Measurements from ENCODE around the gene COL16A1. TPM values are rescaled to one million over a fixed set of nuclear protein-coding genes. Genes with fewer than 3 reads are reported as not detected.

Gene COL16A1
- polyA plus RNA-seq, 1 of the 3 experiments (the other 2 are of a cell fraction): 10.4 TPM

DNA sequence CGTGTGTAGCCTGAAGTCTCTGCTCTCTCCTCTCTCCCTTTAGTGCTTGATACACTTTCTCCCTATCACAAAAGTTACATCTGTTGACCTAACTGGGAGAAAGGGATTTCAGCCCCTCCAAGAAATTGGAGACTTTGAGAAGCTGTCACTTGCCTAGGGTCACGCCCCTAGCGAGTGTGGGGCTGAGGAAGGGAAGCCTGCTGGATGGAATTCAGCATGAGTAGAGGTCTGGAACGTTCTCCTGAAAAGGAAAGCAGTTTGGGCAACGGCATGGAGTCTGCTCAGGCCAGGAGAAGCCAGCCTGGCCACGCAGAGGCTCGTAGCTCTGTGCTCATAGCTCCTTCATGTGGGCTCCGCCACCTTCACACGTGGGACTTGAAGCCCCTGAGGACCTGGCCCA is 22.4 kb downstream of the COL16A1 start:
- Histone ChIP-seq H3K9me2 (no peaks in the 10 kb centered on the region), H3K9ac (no peak overlapping the region), H3K4me1 (ENCODE audit: control insufficient read depth in 1 of 2, insufficient read depth in 2 of 2, low read depth in 1 of 2, low read length in 1 of 2) (no peaks in the 10 kb centered on the region; a peak in 1 of 4 replicates), H3K79me2 (ENCODE audit: insufficient read depth) (no peaks in the 10 kb centered on the region), H3K9me3 (no peaks in the 10 kb centered on the region), H3K27me3 (ENCODE audit: insufficient read depth) (no peaks in the 10 kb centered on the region), H3K4me2 (no peak overlapping the region), H3K4me3 (ENCODE audit: low read depth in 2 of 2, low read length in 1 of 2) (no peak overlapping the region), H3K27ac (ENCODE audit: low read depth in 2 of 2, low read length in 1 of 2) (no peak overlapping the region), H2AFZ (ENCODE audit: low read depth) (no peak overlapping the region), H3K36me3 (replicated peaks in 1 of 2; ENCODE audit: control insufficient read depth in 1 of 2, insufficient read depth in 2 of 2, low read length in 1 of 2) (peaks cover 0 to 3% of the 10 kb centered on the region in 2 experiments), H4K20me1 (ENCODE audit: insufficient read depth) (no peaks in the 10 kb centered on the region), H3F3A (replicated peaks; ENCODE audit: insufficient read depth) (no peaks in the 10 kb centered on the region)
- CTCF ChIA-PET: interaction anchor here (0.6 to 1.8 kb wide), 3 partner anchors 19 to 34 kb away, joined by 3 to 4 read pairs (median 3); no protein-coding TSS in a partner anchor
- POLR2A ChIA-PET: no interaction called here
- TF ChIP-seq RFX5 (IDR thresholded peaks at IDR 0.05; ENCODE audit: low read length): no peak
- TF ChIP-seq RCOR1 (IDR thresholded peaks at IDR 0.05; ENCODE audit: low read length): no peak
- no peak for TF ChIP-seq GABPA (IDR thresholded peaks at IDR 0.05; ENCODE audit: low read depth)
- no peak for TF ChIP-seq TCF12 (IDR thresholded peaks at IDR 0.05)
- TF ChIP-seq ZBTB33 (IDR thresholded peaks at IDR 0.05; ENCODE audit: borderline replicate concordance, low read depth): no peak
- TF ChIP-seq SIN3A (IDR thresholded peaks at IDR 0.05; ENCODE audit: borderline replicate concordance, low read depth, low read length): no peak
- TF ChIP-seq GATA2 (CRISPR knock-in tag; IDR thresholded peaks at IDR 0.05): no peak
- no peak for TF ChIP-seq JUND (IDR thresholded peaks at IDR 0.05)
- TF ChIP-seq, protein P1, sequence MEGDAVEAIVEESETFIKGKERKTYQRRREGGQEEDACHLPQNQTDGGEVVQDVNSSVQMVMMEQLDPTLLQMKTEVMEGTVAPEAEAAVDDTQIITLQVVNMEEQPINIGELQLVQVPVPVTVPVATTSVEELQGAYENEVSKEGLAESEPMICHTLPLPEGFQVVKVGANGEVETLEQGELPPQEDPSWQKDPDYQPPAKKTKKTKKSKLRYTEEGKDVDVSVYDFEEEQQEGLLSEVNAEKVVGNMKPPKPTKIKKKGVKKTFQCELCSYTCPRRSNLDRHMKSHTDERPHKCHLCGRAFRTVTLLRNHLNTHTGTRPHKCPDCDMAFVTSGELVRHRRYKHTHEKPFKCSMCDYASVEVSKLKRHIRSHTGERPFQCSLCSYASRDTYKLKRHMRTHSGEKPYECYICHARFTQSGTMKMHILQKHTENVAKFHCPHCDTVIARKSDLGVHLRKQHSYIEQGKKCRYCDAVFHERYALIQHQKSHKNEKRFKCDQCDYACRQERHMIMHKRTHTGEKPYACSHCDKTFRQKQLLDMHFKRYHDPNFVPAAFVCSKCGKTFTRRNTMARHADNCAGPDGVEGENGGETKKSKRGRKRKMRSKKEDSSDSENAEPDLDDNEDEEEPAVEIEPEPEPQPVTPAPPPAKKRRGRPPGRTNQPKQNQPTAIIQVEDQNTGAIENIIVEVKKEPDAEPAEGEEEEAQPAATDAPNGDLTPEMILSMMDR (IDR thresholded peaks at IDR 0.05): no peak
- TF ChIP-seq RAD21 (IDR thresholded peaks at IDR 0.05; ENCODE audit: low read length): no peak
- DNase-seq: no peak
- WGBS (ENCODE audit: low lambda C conversion rate): 89% methylated on average over 7 of the region's 9 CpGs

DNA sequence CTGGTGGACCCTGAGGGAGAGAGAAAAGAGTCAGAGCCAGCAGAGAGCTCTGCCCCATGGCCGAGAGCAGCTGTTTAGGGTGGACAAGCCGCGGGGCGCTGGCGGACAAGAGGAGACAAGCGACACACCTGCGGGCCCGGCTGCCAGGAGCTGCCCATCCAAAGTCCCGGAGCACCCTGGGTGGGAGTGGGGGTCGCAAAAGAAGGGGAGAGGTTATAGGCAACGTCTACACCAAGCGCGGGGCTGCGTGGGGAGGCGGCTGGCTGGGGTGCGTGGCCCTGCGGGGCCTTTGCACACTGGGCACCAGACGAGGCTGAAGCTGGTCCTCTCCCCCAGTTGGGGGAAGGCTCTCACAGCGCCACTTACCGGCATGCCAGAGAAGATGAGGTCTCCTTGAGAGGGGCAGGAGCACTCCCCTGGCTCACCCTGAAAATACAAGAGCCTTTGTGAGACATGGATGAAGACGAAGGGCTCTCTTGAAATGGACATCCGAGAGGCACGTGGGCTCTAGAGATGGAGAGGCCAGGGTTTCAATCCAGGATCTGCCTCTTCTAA is 24.1 kb downstream of the COL16A1 start:
- H3K79me2 ChIP-seq (ENCODE audit: insufficient read depth): no peaks in the 10 kb centered on the region
- H3K27me3 ChIP-seq (ENCODE audit: insufficient read depth): no peaks in the 10 kb centered on the region
- WGBS (ENCODE audit: low lambda C conversion rate): 93% methylated on average over 16 of the region's 23 CpGs
- no peak overlapping the region for H3K4me2 ChIP-seq
- CTCF ChIA-PET: interaction anchor here (0.6 to 2.1 kb wide), 8 partner anchors 13 to 116 kb away, joined by 3 to 8 read pairs (median 3); no protein-coding TSS in a partner anchor
- no peaks in the 10 kb centered on the region for H3F3A ChIP-seq (replicated peaks; ENCODE audit: insufficient read depth)
- no peak overlapping the region for H3K27ac ChIP-seq (ENCODE audit: low read depth in 2 of 2, low read length in 1 of 2)
- no peaks in the 10 kb centered on the region for H3K9me3 ChIP-seq
- DNase-seq: no peak
- POLR2A ChIA-PET: interaction anchor here (1.4 kb wide), 1 partner anchor 109 kb away, joined by 4 read pairs; no protein-coding TSS in a partner anchor
- no peak overlapping the region for H2AFZ ChIP-seq (ENCODE audit: low read depth)
- peaks cover 0 to 3% of the 10 kb centered on the region in 2 experiments; a peak in 1 of 4 replicates for H3K4me1 ChIP-seq (ENCODE audit: control insufficient read depth in 1 of 2, insufficient read depth in 2 of 2, low read depth in 1 of 2, low read length in 1 of 2)
- no peak overlapping the region for H3K9ac ChIP-seq
- H3K36me3 ChIP-seq (replicated peaks in 1 of 2; ENCODE audit: control insufficient read depth in 1 of 2, insufficient read depth in 2 of 2, low read length in 1 of 2): peaks cover 0 to 3% of the 10 kb centered on the region in 2 experiments
- H3K9me2 ChIP-seq: no peaks in the 10 kb centered on the region
- no peak for TF ChIP-seq ZBTB33 (IDR thresholded peaks at IDR 0.05; ENCODE audit: borderline replicate concordance, low read depth)
- no peak for TF ChIP-seq USF2 (IDR thresholded peaks at IDR 0.05; ENCODE audit: borderline replicate concordance, low read depth, low read length)
- TF ChIP-seq RFX5 (IDR thresholded peaks at IDR 0.05; ENCODE audit: low read length): no peak
- TF ChIP-seq SMC3 (IDR thresholded peaks at IDR 0.05; ENCODE audit: low read depth, low read length): no peak
- no peak for TF ChIP-seq FOXM1 (IDR thresholded peaks at IDR 0.05; ENCODE audit: low read depth)
- no peak for TF ChIP-seq ELF1 (IDR thresholded peaks at IDR 0.05)
- TF ChIP-seq, protein P2, sequence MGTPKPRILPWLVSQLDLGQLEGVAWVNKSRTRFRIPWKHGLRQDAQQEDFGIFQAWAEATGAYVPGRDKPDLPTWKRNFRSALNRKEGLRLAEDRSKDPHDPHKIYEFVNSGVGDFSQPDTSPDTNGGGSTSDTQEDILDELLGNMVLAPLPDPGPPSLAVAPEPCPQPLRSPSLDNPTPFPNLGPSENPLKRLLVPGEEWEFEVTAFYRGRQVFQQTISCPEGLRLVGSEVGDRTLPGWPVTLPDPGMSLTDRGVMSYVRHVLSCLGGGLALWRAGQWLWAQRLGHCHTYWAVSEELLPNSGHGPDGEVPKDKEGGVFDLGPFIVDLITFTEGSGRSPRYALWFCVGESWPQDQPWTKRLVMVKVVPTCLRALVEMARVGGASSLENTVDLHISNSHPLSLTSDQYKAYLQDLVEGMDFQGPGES (IDR thresholded peaks at IDR 0.05; ENCODE audit: low read depth, low read length): no peak
- no peak for TF ChIP-seq TEAD4 (IDR thresholded peaks at IDR 0.05; ENCODE audit: borderline replicate concordance, insufficient read depth)
- TF ChIP-seq POLR2AphosphoS5 (IDR thresholded peaks at IDR 0.05; ENCODE audit: low read depth, low read length): no peak
- no peaks in the 10 kb centered on the region for H4K20me1 ChIP-seq (ENCODE audit: insufficient read depth)
- no peak overlapping the region for H3K4me3 ChIP-seq (ENCODE audit: low read depth in 2 of 2, low read length in 1 of 2)

Measured in SK-N-SH (cell line).